Stimulated activated CD8-positive, alpha-beta memory T cell treated with anti-CD3 and anti-CD28 coated beads, Interleukin-15, amount 100 ng/mL, for 4 hours (primary cell): ENCODE results near the gene CRELD2.

Source experiments
- DNase-seq, 2 donors: peaks; one replicate each; pipeline ENCODE4 v3.0.0-alpha.2; 2020; ENCODE audit warnings: low read depth in 2 of 2

Gene CRELD2

DNA sequence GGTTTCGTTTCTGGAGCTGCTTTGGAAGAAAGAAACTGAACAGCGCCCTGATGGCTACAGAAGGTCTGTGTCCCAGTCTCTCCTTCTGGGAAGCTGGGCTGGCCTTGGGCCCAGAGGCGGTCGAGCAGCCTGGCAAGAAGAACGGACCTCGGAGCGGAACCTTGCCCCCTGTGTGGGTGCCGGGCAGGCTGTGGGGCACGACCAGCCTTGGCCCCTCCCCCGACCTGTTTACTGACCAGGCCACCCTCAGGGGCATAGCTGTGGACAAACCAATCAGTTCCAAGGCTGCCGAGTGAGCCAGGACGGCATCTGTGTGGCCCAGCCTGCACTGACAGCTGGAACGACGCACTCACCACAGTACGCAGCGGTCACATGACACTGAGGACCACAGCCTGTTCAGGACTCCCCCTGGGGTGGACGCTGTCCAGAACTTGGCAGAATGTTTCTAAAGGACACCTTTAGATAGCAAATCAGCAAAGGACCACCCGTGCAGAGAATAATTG, 49.3 kb downstream of the CRELD2 start:
- DNase-seq = no peak

DNA sequence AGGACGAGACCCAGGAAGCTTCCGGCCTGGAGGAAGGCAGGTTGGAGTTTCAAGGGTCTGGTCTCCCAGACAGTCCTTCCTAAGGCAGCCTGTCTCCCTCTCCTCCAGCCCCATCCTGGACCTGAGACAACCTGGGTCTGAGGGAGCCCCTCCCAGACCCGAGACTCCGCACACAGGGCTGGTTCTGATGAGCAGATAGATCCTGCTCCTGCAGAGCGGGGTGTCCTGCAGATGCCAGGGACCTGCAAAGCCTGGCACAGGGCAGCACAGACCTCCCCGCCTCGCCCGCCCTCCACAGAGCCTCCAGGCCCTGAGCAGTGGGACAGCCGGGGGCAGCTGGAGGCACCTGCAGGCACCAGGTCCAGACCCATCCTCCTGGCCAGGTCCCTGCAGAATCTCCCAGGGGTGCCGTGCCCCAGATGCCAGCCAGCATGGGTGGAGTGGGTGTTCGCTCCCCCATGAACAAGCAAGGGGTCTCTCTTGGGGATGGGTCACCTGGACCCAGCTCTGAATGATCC, 49.9 kb downstream of the CRELD2 start:
- no peak for DNase-seq

DNA sequence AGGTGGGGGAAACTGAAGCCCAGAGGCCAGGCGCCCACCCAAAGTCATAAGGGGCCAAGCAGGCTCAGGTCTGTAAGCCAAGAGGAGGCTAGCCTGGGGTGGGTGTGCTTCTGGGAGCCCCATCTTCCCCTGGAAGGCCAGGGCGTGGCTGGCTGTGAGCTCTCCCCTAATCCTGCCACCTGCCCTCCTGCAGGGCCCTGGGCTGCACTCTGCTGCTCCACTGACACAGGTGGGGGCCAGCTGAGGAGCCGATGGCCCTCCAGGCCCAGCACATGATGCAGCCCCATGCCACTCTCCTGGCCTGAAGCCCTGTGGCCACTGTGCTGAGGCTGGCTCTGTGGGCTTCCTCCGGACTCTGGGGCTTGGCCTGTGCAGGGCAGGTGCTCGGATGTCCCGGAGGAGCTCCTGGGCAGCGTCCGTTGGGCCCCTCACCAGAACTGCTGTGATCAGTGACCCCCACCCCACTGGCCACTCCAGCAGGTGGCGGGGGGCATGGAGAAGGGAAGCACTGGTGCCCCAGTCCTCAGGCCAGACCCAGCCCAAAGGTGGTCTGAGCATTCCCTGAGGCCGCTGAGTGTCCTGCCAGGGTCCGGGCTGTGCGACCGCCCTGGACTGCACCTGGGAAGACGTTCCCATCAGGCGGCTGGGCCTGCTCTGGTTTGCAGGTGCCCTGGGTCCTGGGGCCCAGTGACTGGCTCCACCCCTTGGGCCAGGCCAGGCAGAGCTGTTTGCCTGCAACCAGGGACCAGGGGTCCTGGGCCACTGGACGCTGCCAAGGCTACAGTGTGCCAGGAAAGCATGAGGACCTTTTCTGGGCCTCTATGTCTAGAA, 50.6 kb downstream of the CRELD2 start:
- no peak for DNase-seq

DNA sequence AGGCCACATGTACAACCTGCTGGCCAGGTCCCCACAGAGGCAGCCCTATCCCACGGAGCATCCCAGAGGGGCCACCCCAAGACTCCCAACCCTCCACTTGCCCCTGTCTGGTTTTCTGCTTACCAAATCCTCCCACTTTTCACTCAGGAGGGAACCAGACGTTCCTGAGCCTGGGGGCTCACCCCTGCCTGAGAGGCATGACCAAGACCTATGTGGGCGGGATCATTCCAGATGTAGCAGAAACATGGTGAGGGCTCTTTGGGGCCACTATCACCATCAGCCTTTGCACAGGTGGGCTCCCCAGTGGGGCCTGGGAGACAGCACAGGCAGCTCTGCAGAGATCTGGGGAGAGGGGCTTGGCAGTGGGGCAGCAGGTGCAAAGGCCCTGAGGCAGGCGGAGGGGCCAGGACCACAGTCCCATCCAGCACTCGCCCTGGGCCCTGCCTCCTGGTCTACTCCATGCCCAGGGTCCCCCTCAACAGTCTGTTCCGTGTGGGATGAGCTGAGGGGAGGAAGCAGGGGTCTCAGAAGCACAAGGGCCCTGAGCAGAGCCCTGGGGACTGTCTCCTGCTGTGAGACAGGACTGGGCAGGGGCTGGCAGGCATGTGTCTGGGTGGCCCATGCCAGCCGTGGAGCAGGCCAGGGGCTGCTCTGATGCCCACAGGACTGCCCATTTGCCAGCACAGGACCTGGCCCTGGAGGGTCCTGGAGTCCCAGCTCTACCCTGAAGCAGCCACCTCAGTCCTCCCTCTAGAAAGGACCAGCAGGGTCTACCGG, 51.5 kb downstream of the CRELD2 start:
- DNase-seq = no peak

DNA sequence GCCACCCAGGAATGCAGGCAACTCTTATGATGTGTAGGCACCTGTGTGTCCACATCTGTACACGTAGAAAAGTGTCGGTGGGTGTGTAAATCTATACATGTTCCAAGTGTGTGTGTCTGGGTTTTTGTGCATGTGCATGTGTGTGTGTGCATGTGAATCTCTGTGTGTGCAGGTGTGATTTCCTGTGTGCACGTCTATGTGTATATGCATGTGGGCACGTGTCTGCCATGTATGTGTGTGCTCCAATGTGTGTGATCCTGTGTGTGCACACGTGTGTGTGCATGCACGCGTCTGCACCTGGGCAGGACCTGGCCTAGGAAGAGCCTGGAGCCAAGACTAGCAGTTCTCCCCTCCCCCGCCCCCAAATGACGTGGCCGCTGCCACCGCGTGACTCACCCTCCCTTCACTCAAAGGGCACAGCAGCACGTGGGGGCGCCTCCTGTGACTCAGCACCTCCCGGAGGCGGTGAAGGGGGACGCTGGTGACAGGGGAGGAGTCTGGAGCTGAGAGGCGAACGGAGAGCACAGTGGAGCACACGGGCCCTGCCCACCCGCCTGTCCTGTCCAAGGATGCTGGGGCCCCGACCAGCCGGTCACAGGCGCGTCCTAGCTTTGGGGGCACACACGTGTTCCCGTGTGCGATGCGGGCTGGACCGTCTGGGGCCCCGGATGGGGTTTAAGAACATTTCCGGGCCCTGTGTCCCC, 52.2 kb downstream of the CRELD2 start:
- peak; percentile 93 to 96 for DNase-seq

DNA sequence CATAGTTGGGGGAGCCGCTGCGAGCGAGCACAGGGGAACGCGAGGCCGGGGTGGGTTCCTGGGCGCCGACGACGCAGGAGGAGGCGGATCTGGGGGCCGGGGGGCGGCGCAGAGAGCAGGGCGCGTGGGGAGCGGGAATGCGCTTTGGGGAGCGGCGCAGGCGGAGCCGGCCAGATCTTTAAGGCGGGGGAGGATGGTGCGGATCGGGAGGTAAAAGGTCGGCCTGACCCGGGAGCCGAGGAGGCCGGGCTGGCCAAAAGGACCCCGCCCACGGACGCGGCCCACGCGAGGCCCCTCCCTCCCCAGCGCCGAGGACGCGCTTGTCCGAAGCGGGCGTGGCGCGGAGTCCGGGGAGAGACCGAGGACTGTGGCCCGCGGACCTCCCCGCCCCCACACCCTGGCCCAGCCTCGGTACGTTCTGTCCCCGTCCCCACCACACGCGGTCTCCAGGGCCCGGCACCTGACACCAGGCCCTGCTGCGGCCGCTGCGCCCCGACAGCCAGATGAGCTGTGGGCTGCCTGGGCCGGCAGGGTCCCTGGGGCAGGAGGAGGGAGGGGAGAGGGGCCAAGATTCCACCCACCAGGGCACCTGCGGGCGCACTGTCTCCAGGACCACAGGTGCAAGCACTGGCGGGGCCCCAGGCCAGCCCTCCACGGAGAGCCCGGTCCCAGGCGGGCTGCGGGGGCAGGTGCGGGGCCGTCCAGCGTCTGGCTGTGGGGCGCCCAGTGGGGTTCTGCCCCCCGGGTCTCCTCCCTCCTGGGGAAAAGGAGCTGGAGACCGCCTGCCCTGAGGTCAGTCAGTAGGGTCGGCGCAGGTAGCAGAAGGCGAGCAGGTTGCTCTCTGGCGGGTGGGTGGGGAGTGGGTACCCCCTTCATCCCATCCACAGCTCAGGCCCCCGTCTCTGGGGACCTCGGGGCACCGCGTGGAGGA, 53.1 kb downstream of the CRELD2 start:
- peak; percentile 70 to 73 for DNase-seq

DNA sequence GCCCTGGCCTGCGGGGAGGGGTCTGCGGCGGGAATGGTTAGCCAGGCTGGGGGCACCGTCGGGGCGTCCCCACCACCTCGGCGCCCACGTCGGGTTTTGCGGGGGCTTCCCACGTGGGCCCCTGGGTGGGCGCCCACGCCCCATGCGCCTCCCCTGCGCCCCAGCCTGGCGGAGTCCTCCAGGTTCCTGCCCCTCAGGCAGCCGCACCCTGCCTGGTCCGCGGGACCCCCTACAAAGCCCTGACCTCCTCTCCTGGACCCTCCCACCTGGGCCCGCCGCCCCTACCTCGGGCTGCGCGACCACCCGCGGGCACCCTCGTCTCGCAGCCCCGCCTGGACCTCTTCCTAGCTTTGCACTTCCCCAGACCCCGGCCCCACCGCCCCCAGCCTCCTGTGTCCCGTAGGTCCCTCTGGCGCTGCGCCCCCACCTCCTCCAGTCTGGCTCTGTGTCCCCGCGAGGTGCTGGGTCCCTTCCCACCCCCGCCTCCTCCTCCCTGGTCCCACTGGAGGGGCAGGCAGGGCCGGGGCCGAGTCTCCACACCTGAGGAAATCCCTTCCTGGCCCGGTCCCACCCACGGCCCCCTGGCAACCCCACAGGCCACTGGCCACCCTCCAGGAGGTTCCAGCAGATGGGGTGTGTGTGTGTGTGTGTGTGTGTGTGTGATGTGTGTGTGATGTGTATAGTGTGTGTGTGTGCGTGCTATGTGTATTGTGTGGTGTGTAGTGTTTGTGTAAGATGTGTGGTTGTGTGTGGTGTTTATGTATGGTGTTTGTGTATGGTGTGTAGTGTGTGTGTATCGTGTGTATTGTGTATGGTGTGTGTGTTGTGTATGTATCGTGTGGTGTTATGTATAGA, 54.0 kb downstream of the CRELD2 start:
- DNase-seq = no peak

DNA sequence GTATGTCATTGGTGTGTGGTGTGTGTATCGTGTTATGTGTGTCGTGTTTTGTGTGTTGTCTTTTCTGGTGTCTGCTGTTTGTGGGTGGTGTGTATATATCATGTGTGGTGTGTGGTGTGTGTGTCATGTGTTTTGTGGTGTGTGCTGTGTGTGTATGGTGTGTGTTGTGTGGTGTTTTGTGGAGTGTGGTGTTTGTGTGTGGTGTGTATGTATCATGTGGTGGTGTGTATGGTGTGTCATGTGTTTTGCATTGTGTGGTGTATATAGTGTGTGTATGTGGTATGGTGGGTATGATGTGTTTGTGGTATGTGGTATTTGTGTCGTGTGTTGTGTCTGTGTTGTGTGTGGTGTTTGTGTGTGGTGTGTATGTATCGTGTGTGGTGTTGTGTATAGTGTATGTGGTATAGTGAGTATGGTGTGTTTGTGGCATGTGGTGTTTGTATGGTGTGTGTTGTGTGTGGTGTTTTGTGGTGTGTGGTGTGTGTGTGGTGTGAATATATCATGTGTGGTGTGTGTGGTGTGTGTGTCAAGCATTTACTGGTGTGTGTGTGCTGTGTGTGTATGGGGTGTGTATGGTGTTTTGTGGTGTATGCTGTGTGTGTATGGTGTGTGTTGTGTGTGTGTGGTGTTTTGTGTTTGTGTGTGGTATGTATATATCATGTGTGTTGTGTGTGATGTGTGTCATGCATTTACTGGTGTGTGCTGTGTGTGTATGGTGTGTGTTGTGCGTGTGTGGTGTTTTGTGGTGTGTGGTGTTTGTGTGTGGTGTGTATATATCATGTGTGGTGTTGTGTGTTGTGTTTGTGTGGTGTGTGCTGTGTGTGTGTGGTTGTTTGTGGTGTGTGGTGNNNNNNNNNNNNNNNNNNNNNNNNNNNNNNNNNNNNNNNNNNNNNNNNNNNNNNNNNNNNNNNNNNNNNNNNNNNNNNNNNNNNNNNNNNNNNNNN, 54.9 kb downstream of the CRELD2 start:
- DNase-seq = no peak

DNA sequence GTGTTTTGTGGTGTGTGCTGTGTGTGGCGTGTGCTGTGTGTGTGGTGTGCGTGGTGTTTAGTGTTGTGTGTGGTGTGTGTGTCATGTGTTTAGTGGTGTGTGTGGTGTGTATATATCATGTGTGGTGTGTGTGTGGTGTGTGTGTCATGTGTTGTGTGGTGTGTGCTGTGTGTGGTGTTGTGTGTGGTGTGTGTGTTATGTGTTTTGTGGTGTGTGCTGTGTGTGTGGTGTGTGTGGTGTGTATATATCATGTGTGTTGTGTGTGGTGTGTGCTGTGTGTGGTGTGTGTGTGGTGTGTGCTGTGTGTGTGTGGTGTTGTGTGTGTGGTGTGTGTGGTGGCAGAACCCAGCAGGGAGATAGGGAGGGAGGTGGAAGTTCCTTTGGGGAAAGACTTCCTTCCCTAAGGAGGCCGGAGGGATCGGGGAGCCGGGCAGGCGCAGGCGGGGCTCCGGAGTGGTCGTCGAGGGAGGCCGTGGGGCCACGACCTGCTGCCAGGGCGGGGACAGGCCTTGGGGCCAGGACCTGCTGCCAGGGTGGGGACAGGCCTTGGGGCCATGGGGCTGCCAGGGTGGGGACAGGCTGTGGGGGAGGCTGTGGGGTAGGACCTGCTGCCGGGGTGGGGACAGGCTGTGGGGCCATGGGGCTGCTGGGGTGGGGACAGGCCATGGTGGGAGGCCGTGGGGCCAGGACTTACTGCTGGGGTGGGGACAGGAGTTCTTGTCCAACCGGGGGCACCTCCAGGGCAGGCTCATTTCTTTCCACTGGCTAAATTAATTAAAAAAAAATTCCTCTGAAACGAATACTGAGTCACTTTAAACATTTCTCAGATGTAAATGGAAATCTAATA, 57.3 kb downstream of the CRELD2 start:
- DNase-seq = no peak

DNA sequence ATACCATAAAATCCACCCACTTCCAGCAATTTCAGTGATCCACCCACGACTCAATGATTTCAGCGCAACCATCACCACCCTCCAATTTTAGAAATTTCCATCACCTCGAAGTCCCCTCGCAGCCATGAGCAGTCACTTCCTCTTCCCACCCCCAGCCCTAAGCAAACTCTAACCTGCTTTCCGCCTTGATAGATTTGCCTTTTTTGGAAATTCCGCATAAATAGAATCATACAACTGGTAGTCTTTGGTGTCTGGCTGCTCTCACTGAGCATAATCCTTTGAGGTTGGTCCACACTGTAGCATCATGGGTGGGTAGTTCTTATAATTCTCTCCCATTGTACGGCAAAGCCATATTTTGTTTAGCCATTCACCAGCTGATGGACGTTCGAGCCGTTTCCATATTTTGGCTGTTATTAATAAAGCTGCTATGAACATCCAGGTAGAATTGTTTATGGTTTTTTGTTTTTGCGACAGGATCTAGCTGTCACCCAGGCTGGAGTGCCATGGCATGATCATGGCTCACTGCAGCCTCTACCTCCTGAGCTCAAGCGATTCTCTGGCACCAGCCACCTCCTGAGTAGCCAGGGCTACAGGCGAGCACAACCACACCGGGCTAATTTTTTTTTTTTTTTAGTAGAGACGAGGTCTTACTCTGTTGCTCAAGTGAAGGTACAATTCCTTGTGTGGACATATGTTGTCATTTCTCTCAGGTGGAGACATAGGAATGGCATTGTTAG, 58.2 kb downstream of the CRELD2 start:
- DNase-seq = peak in 1 of 2 donors; percentile 68
